GDM1 (cell line): ENCODE results near the gene MED14.

Source experiments
- DNase-seq: peaks from one replicate; lab custom pipeline; 2025; lab: John Stamatoyannopoulos, UW

The MED14 gene

DNA sequence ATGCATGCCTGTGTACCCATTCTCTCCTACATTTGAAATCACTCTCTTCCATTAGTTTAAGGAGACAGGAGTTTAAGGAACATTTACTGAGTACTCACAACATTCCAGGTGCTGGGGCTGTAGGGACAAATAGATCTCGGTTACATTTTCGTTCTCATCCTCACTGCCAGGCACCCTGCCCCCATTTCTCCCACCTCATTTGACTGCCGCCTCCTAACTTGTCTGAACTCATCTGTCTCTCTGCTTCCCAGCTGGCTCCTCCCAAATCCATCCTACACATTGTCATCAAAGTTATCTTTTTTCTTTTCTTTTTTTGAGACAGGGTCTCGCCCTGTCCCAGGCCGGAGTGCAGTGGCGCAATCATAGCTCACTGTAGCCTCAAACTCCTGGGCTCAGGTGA is 131.9 kb downstream of the MED14 start:
- no peak for DNase-seq
